Cardiac septum (tissue), 1 donor: Measurements from ENCODE around the gene SLC26A9. TPM values are rescaled to one million over a fixed set of nuclear protein-coding genes. Genes with fewer than 3 reads are reported as not detected.

Experiments
- total RNA-seq: library from RNA; stranded (reverse); fragmentation: NEBNext Ultra II Directional; extraction: Animal tissue kit (Norgen Biotek cat#: 25700); gene quantifications from one replicate; pipeline ENCODE4 v1.2.1, GENCODE V29; 2021
- donor health status: DM: no; HTN: no; CAD: no.

SLC26A9 gene
- total RNA-seq, 1 donor from 2014 or later: 9.8 TPM

Other genes with a start within 250 kb of the SLC26A9 start
- 213 TPM for gene NUCKS1, start 193.3 kb downstream of the SLC26A9 start, total RNA-seq
- gene RAB29, start 168.0 kb downstream of the SLC26A9 start, total RNA-seq: 21.3 TPM
- 238 TPM for gene SLC41A1, start 130.3 kb downstream of the SLC26A9 start, total RNA-seq
- gene PM20D1, start 93.3 kb downstream of the SLC26A9 start, total RNA-seq: 1.7 TPM
- gene RAB7B, start 59.9 kb upstream of the SLC26A9 start, total RNA-seq: 2.1 TPM
- gene CTSE, start 80.4 kb upstream of the SLC26A9 start, total RNA-seq: not detected
- 0.24 TPM for gene RHEX, start 109.7 kb upstream of the SLC26A9 start, total RNA-seq
- not detected for gene AVPR1B, start 173.9 kb upstream of the SLC26A9 start, total RNA-seq